Measurements from ENCODE around the gene ENPEP. TPM values are rescaled to one million over a fixed set of nuclear protein-coding genes. Genes with fewer than 3 reads are reported as not detected.
"Not testable (repeated sequence)": the region's sequence is repeated elsewhere in the genome, so short reads cannot be mapped to it uniquely, and the experiment has no call there.

The ENPEP gene
- 10 to 100 TPM in 1 of 3 donors, 1 to 10 TPM in 2; 5.0 to 10.2 (median 9.8) TPM for total RNA-seq

GRCh38 chr4:110475881-110476818, at the start of gene ENPEP:
Gene ENPEP (plus strand): TSS chr4:110476155. CDS start chr4:110476415, 260 bp downstream.
- no peaks in the 10 kb centered on the region for H3K27me3 ChIP-seq
- H3K36me3 ChIP-seq: no peaks in the 10 kb centered on the region
- H3K27ac ChIP-seq: peak within 1 kb of the TSS; percentile 67 to 71
- no peak for DNase-seq (ENCODE audit: low spot score in 2 of 2)
- TF ChIP-seq CTCF (IDR thresholded peaks at IDR 0.05) (no peak), POLR2A (IDR thresholded peaks at IDR 0.05) (no peak), POLR2AphosphoS5 (IDR thresholded peaks at IDR 0.05) (no peak)
- no peaks in the 10 kb centered on the region for H3K4me1 ChIP-seq
- H3K4me3 ChIP-seq: peak within 1 kb of the TSS; percentile 47 to 64 (median 52)
- no peaks in the 10 kb centered on the region for H3K9me3 ChIP-seq
- intact Hi-C loops (cut with DNase I; ENCODE audit: low total_unique reads): no loop called here

GRCh38 chr4:110431805-110432204, 44.1 kb upstream of the ENPEP start:
- H3K27ac ChIP-seq; DNase-seq (ENCODE audit: low spot score in 2 of 2); H3K36me3 ChIP-seq; H3K27me3 ChIP-seq; H3K4me1 ChIP-seq; H3K4me3 ChIP-seq; H3K9me3 ChIP-seq; intact Hi-C loops (cut with DNase I; ENCODE audit: low total_unique reads): not testable (repeated sequence)

- DNase-seq (ENCODE audit: low spot score in 2 of 2): not testable (repeated sequence)
These were observed 38.7 kb upstream of the ENPEP start for GRCh38 chr4:110437292-110437691.

GRCh38 chr4:110439209-110439608, 36.7 kb upstream of the ENPEP start:
- H3K27me3 ChIP-seq; H3K27ac ChIP-seq; H3K4me3 ChIP-seq; DNase-seq (ENCODE audit: low spot score in 2 of 2); H3K4me1 ChIP-seq; H3K36me3 ChIP-seq; H3K9me3 ChIP-seq; intact Hi-C loops (cut with DNase I; ENCODE audit: low total_unique reads): not testable (repeated sequence)

More at GRCh38 chr4:110437292-110437691, 38.7 kb upstream of the ENPEP start:
- H3K27me3 ChIP-seq; H3K36me3 ChIP-seq; intact Hi-C loops (cut with DNase I; ENCODE audit: low total_unique reads); H3K27ac ChIP-seq; H3K9me3 ChIP-seq; H3K4me1 ChIP-seq; H3K4me3 ChIP-seq: not testable (repeated sequence)

- DNase-seq (ENCODE audit: low spot score in 2 of 2): no peak
- TF ChIP-seq POLR2A (IDR thresholded peaks at IDR 0.05): no peak
- no peak for TF ChIP-seq CTCF (IDR thresholded peaks at IDR 0.05)
- no peak for TF ChIP-seq POLR2AphosphoS5 (IDR thresholded peaks at IDR 0.05)
- Histone ChIP-seq H3K36me3 (no peaks in the 10 kb centered on the region), H3K27me3 (no peaks in the 10 kb centered on the region), H3K4me1 (no peaks in the 10 kb centered on the region), H3K9me3 (no peaks in the 10 kb centered on the region), H3K27ac (no peak overlapping the region), H3K4me3 (no peak overlapping the region)
- intact Hi-C loops (cut with DNase I; ENCODE audit: low total_unique reads): no loop called here
These were observed 33.6 kb upstream of the ENPEP start for GRCh38 chr4:110442309-110442708.

GRCh38 chr4:110442788-110443187, 33.2 kb upstream of the ENPEP start:
- no peak for DNase-seq (ENCODE audit: low spot score in 2 of 2)
- no peaks in the 10 kb centered on the region for H3K9me3 ChIP-seq
- TF ChIP-seq POLR2A (IDR thresholded peaks at IDR 0.05) (no peak), POLR2AphosphoS5 (IDR thresholded peaks at IDR 0.05) (no peak), CTCF (IDR thresholded peaks at IDR 0.05) (no peak)
- no peak overlapping the region for H3K4me3 ChIP-seq
- intact Hi-C loops (cut with DNase I; ENCODE audit: low total_unique reads): no loop called here
- H3K36me3 ChIP-seq: no peaks in the 10 kb centered on the region
- no peaks in the 10 kb centered on the region for H3K27me3 ChIP-seq
- no peaks in the 10 kb centered on the region for H3K4me1 ChIP-seq
- H3K27ac ChIP-seq: no peak overlapping the region
